Fibroblast of the aortic adventitia (primary cell): ENCODE results near the gene RPS6KB2. TPM values are rescaled to one million over a fixed set of nuclear protein-coding genes. Genes with fewer than 3 reads are reported as not detected.
"Not testable (repeated sequence)": the region's sequence is repeated elsewhere in the genome, so short reads cannot be mapped to it uniquely, and the experiment has no call there.

ENCODE experiments used
- DNase-seq: peaks from one replicate; pipeline ENCODE4 v3.0.0-alpha.2; 2010; ENCODE audit warnings: low read depth
- H3K4me3 ChIP-seq: 2 replicates; pipeline ENCODE4 v1.5.1; 2011; ENCODE audit warnings: low read depth, mild to moderate bottlenecking, control low read depth, low read length, moderate library complexity
- total RNA-seq: library from RNA; depleted of rRNA; stranded (reverse); fragments of >200 nt; gene quantifications from 2 replicates; pipeline ENCODE4 v1.2.3, GENCODE V29; 2012; ENCODE audit warnings: low replicate concordance
- TF ChIP-seq, protein P1 (sequence below): IDR thresholded peaks from 2 replicates; pipeline ENCODE4 v1.5.1; 2011; ENCODE audit warnings: mild to moderate bottlenecking, low read length, control low read depth, inconsistent platforms; ENCODE audit not compliant: insufficient read depth

RPS6KB2 gene
- total RNA-seq, 1 donor: 35.6 TPM

DNA sequence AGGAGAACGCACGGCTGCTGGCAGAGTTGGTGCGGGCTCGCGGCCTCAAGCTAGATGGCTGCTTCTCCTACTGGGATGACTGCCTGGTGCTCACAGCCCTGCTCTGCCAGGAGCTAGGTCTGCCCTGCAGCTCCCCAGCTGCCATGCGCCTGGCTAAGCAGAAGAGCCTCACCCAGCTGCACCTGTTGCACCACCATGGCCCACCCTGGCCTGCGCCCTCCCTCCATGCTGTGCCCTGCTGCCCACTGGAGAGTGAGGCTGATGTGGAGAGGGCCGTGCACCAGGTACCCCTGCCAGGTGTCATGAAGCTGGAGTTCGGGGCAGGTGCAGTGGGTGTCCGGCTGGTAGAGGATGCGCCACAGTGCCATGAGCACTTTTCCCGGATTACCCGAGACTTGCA, 4.8 kb upstream of the RPS6KB2 start:
- TF ChIP-seq, protein P1, sequence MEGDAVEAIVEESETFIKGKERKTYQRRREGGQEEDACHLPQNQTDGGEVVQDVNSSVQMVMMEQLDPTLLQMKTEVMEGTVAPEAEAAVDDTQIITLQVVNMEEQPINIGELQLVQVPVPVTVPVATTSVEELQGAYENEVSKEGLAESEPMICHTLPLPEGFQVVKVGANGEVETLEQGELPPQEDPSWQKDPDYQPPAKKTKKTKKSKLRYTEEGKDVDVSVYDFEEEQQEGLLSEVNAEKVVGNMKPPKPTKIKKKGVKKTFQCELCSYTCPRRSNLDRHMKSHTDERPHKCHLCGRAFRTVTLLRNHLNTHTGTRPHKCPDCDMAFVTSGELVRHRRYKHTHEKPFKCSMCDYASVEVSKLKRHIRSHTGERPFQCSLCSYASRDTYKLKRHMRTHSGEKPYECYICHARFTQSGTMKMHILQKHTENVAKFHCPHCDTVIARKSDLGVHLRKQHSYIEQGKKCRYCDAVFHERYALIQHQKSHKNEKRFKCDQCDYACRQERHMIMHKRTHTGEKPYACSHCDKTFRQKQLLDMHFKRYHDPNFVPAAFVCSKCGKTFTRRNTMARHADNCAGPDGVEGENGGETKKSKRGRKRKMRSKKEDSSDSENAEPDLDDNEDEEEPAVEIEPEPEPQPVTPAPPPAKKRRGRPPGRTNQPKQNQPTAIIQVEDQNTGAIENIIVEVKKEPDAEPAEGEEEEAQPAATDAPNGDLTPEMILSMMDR: no peak
- DNase-seq: no peak
- H3K4me3 ChIP-seq: no peak overlapping the region

DNA sequence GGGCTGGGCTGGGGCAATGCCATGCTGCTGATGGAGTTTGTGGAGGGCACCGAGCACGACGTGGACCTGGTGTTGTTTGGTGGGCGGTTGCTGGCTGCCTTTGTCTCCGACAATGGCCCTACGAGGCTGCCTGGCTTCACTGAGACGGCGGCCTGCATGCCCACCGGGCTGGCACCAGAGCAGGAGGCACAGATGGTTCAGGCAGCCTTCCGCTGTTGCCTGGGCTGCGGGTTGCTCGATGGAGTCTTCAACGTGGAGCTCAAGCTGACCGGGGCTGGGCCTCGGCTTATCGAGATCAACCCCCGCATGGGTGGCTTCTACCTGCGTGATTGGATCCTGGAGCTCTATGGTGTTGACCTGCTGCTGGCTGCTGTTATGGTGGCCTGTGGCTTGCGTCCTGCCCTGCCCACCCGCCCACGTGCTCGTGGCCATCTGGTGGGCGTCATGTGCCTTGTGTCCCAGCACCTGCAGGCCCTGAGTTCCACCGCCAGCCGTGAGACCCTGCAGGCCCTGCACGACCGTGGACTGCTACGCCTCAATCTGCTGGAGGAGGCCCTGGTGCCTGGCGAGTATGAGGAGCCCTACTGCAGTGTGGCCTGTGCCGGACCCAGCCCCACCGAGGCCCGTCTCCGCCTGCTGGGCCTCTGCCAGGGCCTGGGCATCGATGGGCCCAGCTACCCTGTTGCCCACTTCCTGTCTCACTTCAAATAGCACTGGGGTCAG, 4.2 kb upstream of the RPS6KB2 start:
- no peak overlapping the region for H3K4me3 ChIP-seq
- TF ChIP-seq, protein P1: no peak
- DNase-seq: no peak

DNA sequence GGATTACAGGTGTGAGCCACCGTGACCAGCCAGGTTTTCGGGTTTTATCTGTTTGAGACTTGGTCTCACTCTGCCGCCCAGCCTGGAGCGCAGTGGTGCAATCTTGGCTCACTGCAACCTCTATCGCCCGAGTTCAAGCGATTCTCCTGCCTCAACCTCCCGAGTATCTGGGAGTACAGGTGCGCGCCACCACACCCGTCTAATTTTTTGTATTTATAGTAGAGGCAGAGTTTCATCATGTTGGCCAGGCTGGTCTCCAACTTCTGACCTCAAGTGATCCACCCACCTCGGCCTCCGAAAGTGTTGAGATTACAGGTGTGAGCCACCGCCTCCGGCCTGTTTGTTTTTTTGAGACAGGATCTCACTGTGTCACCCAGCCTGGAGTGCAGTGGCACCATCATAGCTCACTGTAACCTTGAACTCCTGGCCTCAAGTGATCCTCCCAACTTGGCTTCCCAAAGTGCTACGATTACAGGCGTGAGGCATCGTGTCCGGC, 882 bp upstream of the RPS6KB2 start:
- DNase-seq: not testable (repeated sequence)
- H3K4me3 ChIP-seq: peak overlapping the region; percentile 95

DNA sequence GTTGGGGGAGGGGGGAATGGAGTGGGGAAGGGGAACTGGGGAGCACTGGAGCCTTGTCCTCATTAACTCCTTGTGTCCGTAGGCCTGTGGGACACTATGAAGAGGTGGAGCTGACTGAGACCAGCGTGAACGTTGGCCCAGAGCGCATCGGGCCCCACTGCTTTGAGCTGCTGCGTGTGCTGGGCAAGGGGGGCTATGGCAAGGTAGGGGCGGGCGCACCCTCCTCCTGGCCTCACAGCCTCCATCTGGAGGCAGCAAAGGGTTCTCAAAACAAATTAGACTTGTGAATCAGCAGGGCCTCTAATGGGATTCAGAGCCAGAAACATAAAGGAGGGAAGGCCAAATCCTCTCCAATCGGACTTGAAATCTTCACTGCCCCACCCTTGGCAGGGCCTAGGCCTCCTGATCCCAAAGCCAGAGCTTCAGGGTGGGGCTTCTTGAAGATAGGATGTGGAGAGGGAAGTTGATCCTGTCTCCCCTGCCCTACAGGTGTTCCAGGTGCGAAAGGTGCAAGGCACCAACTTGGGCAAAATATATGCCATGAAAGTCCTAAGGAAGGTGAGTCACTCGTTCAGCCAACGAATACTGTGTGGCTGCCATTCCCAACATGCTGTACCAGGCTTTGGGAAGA, 859 bp downstream of the RPS6KB2 start:
- H3K4me3 ChIP-seq: peak overlapping the region; percentile 95
- peak; percentile 25 for DNase-seq
- TF ChIP-seq, protein P1: no peak

DNA sequence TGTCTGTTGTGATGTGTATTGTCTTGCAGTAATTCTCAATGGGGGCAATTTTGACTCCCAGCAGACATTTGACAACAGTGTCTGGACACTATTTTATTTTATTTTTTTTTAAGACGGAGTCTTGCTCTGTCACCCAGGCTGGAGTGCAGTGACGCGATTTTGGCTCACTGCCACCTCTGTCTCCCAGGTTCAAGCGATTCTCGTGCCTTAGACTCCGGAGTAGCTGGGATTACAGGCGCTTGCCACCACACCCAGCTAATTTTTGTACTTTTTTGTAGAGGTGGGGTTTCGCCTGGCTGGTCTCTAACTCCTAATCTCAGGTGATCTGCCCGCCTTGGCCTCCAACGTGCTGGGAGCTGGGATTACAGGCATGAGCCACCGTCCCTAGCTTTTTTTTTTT, 1.4 kb downstream of the RPS6KB2 start:
- H3K4me3 ChIP-seq: peak overlapping the region; percentile 95
- TF ChIP-seq, protein P1: no peak
- DNase-seq: no peak

DNA sequence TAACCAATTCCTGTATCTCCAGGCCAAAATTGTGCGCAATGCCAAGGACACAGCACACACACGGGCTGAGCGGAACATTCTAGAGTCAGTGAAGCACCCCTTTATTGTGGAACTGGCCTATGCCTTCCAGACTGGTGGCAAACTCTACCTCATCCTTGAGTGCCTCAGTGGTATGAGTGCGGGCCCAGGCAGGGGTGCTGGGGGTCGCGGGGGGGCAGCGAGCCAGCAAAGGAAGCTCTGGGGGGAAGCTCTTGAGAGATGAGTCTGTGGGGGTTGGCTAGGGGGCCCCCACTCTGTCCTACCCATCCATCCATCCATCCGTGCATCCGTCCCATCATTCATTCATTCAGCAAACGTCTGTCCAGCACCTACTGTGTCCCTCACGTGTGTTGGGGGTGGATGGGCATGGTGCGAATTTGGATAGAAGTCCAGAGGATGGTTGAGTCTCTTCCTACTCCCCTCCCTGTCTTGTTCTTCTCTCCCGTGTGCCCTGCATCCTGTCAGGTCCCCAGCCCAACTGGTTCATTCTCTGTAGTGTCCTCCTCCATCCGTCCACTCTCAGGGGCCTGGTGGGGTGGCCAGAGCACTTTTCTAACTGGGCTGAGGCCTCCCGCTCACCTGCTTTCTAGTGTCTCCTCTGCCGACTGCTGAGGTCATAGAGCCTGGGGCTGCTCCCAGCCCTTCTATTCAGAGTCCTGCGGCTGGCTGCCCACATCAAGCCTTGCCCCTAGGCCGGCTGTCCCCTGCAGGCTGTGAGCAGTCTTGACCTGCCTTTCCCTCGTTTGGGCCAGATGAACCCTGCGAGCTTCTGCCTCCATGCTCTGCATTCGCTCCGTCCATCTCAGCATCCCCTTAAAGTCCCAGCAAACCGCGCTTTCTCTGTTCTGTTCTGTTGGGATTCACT, 3.3 kb downstream of the RPS6KB2 start:
- DNase-seq: no peak
- TF ChIP-seq, protein P1: no peak
- no peak overlapping the region for H3K4me3 ChIP-seq
